H1 (cell line): ENCODE measurements around the gene PAGE2B. TPM values are rescaled to one million over a fixed set of nuclear protein-coding genes. Genes with fewer than 3 reads are reported as not detected.

Source experiments
- BCL11A ChIP-seq, 2 experiments: IDR thresholded peaks; one replicate each; pipeline ENCODE4 v1.6.1; 2011; ENCODE audit warnings: low read depth in 2 of 2, low read length in 2 of 2, mild to moderate bottlenecking in 2 of 2
- CEBPB ChIP-seq: IDR thresholded peaks from 2 replicates; pipeline ENCODE4 v1.6.1; 2012; ENCODE audit warnings: low read depth, low read length
- CHD2 ChIP-seq: IDR thresholded peaks from 2 replicates; pipeline ENCODE4 v1.6.1; 2012; ENCODE audit warnings: low read length, improper control_type of control experiment
- EP300 ChIP-seq, 2 experiments: IDR thresholded peaks; 1 replicate in 1 of 2; 2 replicates in 1 of 2; pipeline ENCODE4 v1.6.1; 2011 to 2012; ENCODE audit warnings: low read depth in 2 of 2, low read length in 2 of 2, mild to moderate bottlenecking in 2 of 2, borderline replicate concordance in 1 of 2, inconsistent platforms in 1 of 2, moderate library complexity in 1 of 2
- HDAC2 ChIP-seq, 2 experiments: fragments of 300-600 bp in 1 of 2; sonication (generic) in 1 of 2; IDR thresholded peaks; 2 replicates each; pipeline ENCODE4 v1.6.1; 2011 to 2012; ENCODE audit warnings: low read depth in 2 of 2, low read length in 2 of 2, mild to moderate bottlenecking in 2 of 2, moderate library complexity in 2 of 2, borderline replicate concordance in 1 of 2, inconsistent platforms in 1 of 2
- KDM5A ChIP-seq: fragments of 200-600 bp; IDR thresholded peaks from 2 replicates; pipeline ENCODE4 v1.7.1; 2012; ENCODE audit warnings: mild to moderate bottlenecking, low read length, inconsistent platforms, mixed read lengths
- SIX5 ChIP-seq: IDR thresholded peaks from 2 replicates; pipeline ENCODE4 v1.6.1; 2011; ENCODE audit warnings: mild to moderate bottlenecking, low read depth, low read length
- SP2 ChIP-seq: IDR thresholded peaks from 2 replicates; pipeline ENCODE4 v1.6.1; 2012; ENCODE audit warnings: mild to moderate bottlenecking, low read length, inconsistent platforms
- SUZ12 ChIP-seq: fragments of 200-600 bp; sonication (generic); IDR thresholded peaks from 2 replicates; pipeline ENCODE4 v1.6.1; 2012; ENCODE audit warnings: mild to moderate bottlenecking, inconsistent platforms, low read length, moderate library complexity, mixed read lengths
- polyA plus RNA-seq, 7 experiments: library from polyadenylated mRNA; depleted of rRNA in 3 of 7; stranded (reverse) in 5 of 7; unstranded in 2 of 7; fragments of >200 nt in 5 of 7; fragments of 200-250 nt in 2 of 7; gene quantifications; 1 replicate in 5 of 7; 2 replicates in 1 of 7; 4 replicates in 1 of 7; pipeline versions ENCODE4 v1.2.1 to v1.2.3, GENCODE V29; 2011 to 2013; ENCODE audit warnings: missing spikeins in 2 of 7, mixed read lengths in 2 of 7
- total RNA-seq: library from RNA; stranded (reverse); fragmentation: NEBNext Ultra II Directional; extraction: Animal tissue kit (Norgen Biotek cat#: 25700); gene quantifications from 2 replicates; pipeline ENCODE4 v1.2.1, GENCODE V29; 2021
- TF ChIP-seq, protein P1 (sequence below): IDR thresholded peaks from 2 replicates; pipeline ENCODE4 v1.6.1; 2012; ENCODE audit warnings: low read length, inconsistent platforms

The PAGE2B gene
- total and polyA plus RNA-seq, 2 of the 8 experiments (the other 6 are each of a cell fraction or from before 2014, with no cell fraction given): not detected

DNA sequence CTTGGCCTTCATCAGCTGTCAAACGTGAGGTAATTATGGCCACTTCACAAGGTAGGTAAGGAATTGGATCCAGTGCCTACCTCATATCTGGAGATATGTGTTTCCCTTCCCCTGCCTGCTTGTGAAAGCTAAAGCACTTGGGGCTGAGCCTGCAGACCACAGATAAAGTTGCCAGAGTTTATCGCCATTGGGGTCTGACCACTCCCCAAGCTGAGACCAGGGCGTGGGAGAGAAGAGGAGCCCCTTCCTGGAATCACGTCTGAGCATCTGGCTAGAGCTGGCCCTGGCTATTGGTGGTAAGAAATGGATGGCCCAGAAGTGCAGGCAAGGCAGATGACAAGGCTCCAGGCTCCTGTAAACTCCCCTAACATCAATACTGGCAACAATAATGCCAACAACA, 46.8 kb upstream of the PAGE2B start (continued):
- TF ChIP-seq, protein P1, sequence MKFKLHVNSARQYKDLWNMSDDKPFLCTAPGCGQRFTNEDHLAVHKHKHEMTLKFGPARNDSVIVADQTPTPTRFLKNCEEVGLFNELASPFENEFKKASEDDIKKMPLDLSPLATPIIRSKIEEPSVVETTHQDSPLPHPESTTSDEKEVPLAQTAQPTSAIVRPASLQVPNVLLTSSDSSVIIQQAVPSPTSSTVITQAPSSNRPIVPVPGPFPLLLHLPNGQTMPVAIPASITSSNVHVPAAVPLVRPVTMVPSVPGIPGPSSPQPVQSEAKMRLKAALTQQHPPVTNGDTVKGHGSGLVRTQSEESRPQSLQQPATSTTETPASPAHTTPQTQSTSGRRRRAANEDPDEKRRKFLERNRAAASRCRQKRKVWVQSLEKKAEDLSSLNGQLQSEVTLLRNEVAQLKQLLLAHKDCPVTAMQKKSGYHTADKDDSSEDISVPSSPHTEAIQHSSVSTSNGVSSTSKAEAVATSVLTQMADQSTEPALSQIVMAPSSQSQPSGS: no peak
- TF ChIP-seq BCL11A (IDR thresholded peaks at IDR 0.05; ENCODE audit: low read depth in 2 of 2, low read length in 2 of 2) (no peak), KDM5A (no peak), CHD2 (no peak), SUZ12 (no peak), HDAC2 (IDR thresholded peaks at IDR 0.05; ENCODE audit: borderline replicate concordance in 1 of 2, low read depth in 2 of 2, low read length in 2 of 2) (no peak), SIX5 (no peak), SP2 (no peak), CEBPB (no peak), EP300 (IDR thresholded peaks at IDR 0.05; ENCODE audit: borderline replicate concordance in 1 of 2, low read depth in 2 of 2, low read length in 2 of 2) (no peak)
